Endothelial cell of umbilical vein (primary cell): ENCODE measurements around the gene AAGAB.

Source experiments
- CTCF ChIP-seq, 2 donors: IDR thresholded peaks; 1 replicate in 1 of 2; 2 replicates in 1 of 2; pipeline ENCODE4 v1.5.1; 2011; ENCODE audit warnings: low read length in 2 of 2, mild to moderate bottlenecking in 2 of 2, moderate library complexity in 2 of 2, control low read depth in 1 of 2, inconsistent platforms in 1 of 2, low read depth in 1 of 2; ENCODE audit not compliant: insufficient read depth in 1 of 2; ENCODE audit errors: extremely low read depth in 1 of 2
- EZH2 ChIP-seq: IDR thresholded peaks from 2 replicates; pipeline ENCODE4 v1.6.1; 2012; ENCODE audit warnings: borderline replicate concordance, low read depth, mild to moderate bottlenecking, moderate library complexity, low read length, inconsistent platforms; ENCODE audit not compliant: severe bottlenecking
- FOS ChIP-seq: IDR thresholded peaks from 2 replicates; pipeline ENCODE4 v1.6.1; 2011; ENCODE audit warnings: mild to moderate bottlenecking, low read length, moderate library complexity, borderline replicate concordance; ENCODE audit not compliant: insufficient read depth
- MAX ChIP-seq: IDR thresholded peaks from 2 replicates; pipeline ENCODE4 v1.6.1; 2011; ENCODE audit not compliant: insufficient read depth, insufficient read length
- MYC ChIP-seq: IDR thresholded peaks from one replicate; pipeline ENCODE4 v1.6.1; 2011; ENCODE audit warnings: mild to moderate bottlenecking, low read depth, low read length
- POLR2A ChIP-seq: IDR thresholded peaks from 2 replicates; pipeline ENCODE4 v1.6.1; 2012; ENCODE audit warnings: low read depth, mild to moderate bottlenecking, control low read depth, low read length
- POLR2AphosphoS5 ChIP-seq: IDR thresholded peaks from 2 replicates; pipeline ENCODE4 v1.6.1; 2012; ENCODE audit warnings: low read depth, mild to moderate bottlenecking, control low read depth, low read length, moderate library complexity; ENCODE audit not compliant: insufficient read depth

- no peak for TF ChIP-seq POLR2A
- TF ChIP-seq CTCF (IDR thresholded peaks at IDR 0.05; ENCODE audit: extremely low read depth in 1 of 2, insufficient read depth in 1 of 2, low read depth in 1 of 2, low read length in 2 of 2): no peak
- no peak for TF ChIP-seq EZH2
- no peak for TF ChIP-seq POLR2AphosphoS5
- TF ChIP-seq MAX: no peak
- no peak for TF ChIP-seq MYC
- TF ChIP-seq FOS: no peak
These were observed 84.1 kb downstream of the AAGAB start for GRCh38 chr15:67170143-67170925.
